OCI-M1 (cell line): ENCODE measurements around the gene SURF4.

Source experiments
- DNase-seq: peaks from one replicate; lab custom pipeline; 2025; lab: John Stamatoyannopoulos, UW

SURF4 gene

DNA sequence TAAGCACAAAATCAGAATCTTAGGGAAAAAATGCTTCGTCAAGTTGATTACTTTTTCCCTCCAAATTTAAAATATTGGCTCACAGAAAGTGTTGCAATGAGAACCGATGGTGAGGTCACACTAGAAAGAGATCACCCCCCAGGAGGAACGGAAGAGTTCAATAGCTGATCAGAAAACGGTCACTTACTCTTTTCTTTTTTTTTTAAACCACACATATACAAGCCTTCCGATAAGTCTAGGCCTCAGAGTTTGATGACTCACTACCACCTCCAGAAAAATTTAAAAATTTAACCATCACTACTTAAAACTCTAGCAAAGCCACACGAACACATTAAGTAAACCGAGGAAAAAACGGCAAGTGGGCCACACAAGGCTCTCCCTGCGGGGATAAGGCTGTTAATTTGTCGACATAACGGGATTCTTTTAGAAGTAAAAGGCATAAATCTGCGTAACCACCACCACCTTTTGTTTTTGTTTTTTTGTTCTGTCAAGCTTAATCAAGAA lies 1.2 kb downstream of the SURF4 start:
- peak; percentile 66 for DNase-seq

DNA sequence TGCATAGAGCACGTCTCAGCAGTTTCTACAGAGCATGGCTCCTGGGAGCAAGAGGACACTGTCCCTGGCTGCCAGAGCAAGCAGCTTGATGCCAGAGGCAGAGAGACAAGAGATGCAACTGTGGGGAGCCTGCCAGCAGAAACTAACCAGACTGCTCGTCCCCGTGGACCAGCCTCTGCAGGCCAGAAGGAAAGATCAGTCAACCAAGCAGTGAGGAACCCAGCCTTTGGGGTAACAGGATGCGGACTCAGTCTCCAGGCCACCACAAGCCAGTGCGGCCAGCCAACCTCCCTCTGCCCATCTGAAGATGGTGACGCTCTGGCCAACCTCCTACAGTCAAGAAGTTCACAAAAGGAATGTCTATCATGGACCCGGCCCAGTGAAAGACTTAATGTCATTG lies 3.7 kb downstream of the SURF4 start:
- no peak for DNase-seq

DNA sequence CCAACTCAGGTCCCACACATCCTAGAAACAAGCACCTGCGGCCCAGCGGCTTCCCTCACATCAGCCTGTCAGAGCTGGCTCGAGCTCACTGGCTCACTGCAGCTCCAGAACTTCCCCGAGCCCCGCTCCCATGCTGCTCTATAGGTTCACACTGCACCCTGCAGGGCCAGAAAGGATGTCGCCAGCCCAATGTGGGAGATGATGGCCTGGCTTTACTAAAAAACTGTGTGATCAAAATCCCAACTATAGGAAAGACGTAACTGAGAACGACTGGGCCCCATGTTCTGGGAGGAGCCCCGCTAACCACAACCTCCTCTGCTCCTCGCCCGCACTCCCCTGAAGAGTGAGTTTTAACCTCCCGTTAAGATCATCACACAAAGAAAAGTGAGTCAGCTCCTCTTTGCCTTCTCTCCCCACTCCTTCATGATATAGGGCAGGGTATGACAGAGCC lies 4.6 kb downstream of the SURF4 start:
- DNase-seq, result no peak

DNA sequence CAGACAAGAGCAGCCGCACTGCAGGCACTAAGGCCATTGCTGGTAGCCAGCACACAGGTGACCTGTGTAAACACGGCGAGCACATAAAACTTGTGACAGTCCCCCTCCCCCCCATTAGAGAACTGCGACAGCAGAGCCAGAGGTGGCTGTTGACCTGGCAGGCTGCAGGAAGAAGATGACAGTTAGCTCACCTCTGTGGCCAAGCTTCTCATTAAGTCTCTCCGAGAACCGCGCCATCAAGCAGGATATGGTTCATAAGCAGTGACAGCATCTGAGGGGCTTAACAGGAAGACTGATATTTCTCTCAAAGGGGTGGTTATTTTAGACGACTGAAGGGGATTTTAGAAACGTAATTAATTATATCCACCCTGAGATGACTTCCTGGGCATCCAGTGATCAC lies 5.2 kb downstream of the SURF4 start:
- no peak for DNase-seq

DNA sequence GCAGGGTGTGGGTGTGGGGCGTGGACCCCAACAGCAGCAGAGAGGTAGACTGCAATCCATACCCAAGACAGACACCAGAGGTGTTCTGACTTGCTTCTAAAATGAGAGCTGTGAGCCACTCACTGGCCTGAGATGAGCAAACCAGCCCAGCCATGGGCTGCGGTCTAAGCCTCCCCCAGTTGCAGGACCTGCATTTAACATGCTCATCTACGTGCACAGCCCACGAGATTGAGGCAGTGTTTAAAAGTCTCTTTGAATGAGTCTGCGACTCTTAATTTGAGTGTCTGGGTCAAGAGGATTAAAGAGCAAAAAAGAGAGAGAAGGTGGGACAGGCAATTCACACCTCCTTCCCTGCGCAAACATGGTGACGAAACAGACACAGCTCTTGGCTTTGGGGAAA lies 5.9 kb downstream of the SURF4 start:
- DNase-seq, result no peak

DNA sequence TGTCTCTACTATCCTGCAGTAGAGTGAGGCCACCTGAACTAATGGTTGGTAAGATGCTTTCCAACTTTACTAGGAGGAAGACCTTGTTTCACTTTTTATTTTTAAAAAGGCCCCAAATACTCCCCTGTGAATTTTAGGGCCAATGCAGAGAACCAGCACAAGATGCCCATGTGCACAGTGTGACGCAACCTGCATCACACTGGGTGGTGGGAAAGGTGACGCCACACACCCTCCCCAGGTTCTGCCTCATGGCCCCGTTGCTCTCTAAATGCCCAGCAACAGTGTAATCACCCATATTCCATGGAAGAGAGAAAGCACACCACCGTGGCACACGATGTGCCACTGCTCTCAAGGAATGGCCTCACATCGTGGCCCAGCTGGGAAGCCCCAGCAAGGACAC lies 6.4 kb downstream of the SURF4 start:
- no peak for DNase-seq

DNA sequence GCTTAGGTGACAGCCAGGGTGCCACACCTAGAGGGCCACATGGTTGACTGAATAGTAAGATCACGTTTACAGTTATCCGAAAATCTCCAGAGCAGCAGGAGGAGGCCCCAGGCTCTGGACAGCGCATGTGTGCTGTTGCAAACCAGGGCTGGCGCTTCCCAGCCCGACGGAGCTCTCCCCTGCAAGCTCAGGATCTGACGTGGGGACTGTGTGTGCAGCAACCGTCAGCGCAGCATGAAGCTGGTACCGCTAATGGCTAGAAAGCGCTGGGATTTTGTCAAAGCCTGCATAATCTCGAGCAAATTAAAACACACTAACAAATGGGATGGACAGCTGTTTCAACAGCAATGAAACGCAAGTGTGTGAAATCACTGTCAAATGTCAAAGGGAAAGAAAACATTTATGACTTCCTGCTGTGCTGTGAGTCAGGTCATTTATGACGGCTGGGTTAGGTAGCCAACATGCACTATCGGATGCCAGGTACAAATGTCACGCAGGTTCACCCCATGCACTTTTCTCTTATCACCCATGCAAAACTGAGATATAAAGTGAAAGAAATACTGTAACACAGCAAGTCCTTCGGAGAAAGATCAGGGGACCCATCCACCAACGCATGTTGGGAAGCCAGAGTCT lies 7.5 kb downstream of the SURF4 start:
- no peak for DNase-seq

DNA sequence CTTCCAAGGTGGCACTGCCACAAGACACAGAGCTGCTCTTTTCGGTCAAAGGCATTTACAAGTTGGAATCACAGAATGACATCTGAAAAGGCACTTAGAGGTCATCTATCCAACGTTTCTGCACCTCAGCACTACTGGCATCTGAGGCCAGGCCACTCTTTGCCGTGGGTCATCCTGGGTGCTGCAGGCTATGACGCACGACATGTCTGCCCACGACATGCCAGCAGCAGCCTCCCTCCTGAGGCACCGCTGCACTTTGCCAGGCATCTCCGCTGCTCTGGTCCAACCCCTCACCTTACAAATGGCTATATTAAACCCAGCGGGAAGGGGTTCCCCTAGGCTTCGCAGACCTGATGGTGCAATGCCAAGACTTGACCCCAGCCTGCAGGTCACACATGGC lies 8.1 kb downstream of the SURF4 start:
- DNase-seq, result no peak

DNA sequence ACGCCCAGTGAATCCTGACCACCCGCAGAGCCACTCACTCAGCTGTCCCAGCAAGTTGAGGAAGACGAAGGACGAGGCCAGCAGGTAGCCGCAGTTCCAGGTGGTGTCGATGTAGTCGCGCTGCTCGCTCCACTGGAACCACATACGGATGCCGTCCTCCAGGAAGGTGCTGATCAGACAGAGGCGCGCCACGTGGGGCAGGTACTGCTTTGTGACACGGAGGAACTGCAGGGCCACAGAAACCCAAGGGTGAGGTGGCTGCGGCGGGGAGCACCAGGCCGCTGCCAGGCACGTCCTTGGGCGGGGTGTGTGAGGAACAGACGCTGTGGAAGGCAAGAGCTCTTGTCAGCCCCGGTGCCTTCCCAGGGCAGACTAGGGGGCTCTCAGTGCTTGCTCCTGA lies 8.6 kb downstream of the SURF4 start:
- DNase-seq, result no peak

DNA sequence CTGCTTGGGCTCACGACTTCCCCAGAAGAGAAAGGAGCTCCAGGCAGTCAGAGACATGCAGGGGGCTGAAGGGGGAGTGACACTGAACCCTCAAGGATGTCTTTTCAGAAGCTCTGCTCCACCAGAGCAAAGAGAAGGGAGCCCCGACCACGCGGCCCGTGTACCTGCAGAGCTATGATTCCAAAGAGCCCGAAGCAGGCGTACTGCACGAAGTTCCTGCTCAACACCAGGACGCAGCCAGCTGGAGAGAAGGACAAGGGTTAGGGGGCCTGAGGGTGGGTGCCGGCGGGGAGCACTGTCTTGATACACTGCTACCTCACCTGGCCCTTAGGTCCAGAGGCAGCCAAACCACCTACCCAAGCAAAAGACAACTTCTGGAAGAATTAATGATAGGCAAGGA lies 9.4 kb downstream of the SURF4 start:
- DNase-seq, result no peak

DNA sequence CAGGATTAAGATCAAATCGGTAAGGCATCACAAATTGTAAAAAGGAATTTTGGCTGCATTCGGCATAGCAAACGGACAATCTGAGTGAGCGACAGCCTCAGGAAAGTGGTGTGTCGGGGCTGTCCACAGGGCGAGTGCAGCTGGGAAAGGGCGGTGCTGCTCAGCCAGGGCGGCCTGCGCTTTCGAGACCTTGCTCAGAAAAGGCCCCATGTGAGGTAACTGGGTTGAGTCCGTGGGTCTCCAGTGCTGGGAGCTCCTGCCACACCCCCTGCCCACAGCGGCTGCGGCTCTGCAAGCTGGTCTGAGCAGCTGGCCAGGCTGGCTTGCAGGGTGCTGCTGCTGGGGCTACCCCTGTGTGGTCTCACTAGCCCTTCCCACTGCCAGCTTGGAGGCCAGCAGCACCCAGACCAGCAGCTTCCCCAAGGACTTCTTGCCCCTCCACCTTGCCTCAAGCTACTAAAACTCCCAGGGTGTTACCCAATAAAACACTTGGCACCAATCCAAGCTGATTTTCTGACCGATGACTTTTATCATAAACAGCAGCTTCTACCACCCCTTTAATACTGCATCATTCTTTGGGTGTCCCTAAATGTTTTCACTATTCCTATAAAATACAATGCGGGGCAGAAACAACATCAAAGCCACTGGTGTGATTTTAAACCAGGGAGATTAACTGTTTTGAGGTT lies 13.4 kb downstream of the SURF4 start:
- no peak for DNase-seq

DNA sequence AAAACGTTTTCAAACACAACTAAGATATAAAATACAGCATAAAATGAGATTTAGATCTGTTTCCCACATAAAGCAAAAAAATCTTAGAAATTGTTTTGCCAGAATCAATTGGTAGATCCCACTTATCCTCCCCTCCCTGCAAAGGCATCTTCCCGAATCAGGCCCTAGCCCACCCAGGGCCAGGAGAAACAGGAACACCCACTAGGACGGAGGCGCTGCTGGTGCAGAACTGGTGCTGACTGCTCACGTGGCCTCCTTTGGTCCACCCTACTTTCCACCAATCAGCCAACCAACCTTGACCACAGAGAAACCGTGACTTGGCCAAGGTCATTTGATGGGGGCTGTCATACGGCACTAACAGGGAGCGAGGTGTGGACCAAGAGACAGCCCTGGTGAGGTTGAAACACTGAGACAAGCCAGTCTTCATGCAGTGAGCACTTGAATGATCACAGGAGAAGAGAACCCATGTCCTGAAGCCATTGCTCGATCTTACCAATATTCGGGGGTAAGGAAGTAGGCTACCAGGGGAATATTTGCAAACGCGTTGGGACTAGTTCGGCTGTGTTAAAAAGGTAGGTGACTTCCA lies 14.3 kb downstream of the SURF4 start:
- no peak for DNase-seq

DNA sequence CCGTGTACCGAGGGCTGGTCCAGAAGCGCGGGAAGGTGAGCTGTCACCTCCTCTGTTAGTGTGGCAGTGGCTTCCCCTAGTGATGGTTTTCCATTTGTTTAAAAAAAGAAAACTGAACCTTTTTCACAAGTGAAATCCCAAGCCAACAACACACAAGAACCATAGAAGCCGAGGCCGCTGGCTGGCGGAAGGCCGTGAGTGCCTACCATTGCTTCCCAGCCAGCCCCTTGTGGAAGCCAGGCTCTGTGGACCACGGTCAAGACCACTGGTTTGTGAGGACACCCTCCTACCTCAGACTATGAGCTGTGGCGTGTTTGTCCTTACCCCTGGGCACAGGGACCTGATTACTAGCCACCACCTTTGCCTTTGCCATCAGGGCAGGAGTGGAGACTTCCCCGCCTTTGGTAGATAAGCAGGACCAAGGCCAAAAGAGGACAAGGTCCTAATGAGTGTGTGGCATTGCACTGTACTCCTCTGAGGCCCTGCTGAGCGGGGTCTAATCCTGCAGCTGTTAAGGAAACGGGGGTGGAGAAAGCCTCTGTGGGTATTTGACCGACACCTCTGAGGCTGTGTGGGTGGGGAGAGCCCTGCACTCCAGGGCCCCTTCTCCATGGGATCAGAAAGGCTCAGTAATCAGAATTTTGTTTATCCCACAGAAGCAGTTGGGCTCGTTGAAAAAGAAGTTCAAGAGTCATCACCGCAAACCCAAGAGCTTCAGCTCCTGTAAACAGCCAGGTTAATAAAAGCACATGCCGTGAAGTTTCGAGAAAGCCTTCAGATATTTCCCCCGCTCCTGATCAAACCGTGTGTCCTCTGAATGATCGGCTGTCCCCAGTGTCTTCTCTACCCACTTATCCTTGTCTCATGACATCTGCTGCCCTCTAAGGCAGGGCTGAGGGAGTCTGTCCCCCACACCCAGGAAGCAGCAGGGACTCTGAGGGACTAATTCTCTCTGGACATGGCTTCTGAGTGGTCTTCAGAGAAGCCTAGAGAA lies 15.2 kb downstream of the SURF4 start:
- DNase-seq, result no peak

DNA sequence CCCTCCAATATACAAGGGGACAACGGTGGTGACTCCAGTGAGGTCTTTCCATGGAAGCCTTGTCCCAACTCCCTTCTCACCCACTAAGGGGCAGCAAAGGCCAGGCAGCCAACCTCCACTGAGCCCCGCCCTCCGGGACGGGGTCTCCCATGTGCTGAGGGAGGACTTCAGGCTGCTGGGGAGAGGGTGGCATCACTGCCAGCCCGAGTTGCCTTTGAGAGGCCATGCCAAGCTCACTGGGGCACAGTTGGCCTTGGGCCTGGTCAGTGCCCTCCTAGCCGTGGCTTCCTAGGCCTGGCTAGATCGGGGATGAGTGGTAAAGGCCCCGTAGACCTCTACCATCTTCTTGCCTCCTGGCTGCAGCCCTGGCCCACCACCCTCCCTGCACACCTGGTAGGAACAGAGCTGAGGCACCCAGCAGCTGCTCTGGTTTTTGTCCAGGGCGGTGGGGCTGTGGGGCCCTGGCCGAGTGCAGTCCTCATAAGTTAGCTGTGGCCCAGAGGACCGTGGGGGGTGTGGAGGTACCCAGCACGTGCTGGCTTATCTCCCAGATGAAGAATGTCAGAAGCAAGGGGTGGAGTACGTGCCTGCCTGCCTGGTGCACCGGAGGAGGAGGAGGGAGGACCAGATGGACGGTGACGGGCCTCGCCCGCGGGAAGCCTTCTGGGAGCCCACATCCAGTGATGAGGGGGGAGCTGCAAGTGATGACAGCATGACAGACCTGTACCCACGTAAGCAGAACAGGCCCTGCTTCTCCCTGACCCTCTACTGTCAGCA lies 16.3 kb downstream of the SURF4 start:
- DNase-seq, result peak; percentile 25

DNA sequence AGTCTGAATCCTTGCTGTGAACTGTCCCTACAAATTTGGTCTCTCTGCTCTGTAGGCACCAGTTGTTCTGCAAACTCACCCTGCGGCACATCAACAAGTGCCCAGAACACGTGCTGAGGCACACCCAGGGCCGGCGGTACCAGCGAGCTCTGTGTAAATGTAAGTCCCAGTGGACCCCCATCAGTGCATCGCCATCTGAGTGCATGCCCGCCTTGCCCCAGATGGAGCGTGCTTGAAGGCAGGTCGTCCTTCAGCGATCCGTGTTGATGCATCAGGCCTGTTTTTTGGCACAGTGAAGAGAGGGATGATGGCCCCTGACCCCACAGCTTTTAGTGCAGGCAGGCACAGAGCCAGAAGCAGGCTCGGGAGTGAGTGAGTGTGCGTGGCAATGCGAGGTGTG lies 18.2 kb downstream of the SURF4 start:
- no peak for DNase-seq

DNA sequence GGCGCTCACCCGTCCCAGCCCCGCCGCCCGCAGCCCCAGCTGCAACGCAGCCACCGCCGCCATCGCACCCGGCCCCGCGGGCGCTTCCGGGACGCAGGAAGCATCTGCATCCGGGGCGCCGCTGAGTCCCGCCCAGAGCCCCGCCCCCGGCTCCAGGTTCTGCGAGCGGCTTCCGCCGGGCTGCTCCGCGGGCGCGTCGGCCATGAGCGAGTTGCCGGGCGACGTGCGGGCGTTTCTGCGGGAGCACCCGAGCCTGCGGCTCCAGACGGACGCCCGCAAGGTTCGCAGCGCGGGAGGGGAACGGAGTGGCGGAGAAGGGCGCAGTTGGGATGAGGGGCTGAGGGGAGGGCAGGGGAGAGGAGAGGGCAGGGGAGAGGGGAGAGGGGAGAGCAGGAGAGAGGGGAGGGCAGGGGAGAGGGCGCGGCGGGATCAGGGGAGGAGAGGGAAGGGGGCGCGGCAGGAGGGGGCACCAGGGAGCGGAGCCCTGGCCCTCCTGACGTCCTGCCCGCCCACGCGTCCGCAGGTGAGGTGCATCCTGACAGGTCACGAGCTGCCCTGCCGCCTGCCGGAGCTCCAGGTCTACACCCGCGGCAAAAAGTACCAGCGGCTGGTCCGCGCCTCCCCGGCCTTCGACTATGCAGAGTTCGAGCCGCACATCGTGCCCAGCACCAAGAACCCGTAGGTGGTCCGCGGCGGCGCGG lies 19.3 kb downstream of the SURF4 start, which contains the start of the genes SURF1 and SURF2:
SURF1 (minus strand) TSS at position 97 of the 701 bp plus-strand sequence; CDS start at position 63, 34 bp downstream.
SURF2 (plus strand) TSS at position 160 of the 701 bp plus-strand sequence; CDS start at position 203, 43 bp downstream.
- peak; percentile 89 for DNase-seq

DNA sequence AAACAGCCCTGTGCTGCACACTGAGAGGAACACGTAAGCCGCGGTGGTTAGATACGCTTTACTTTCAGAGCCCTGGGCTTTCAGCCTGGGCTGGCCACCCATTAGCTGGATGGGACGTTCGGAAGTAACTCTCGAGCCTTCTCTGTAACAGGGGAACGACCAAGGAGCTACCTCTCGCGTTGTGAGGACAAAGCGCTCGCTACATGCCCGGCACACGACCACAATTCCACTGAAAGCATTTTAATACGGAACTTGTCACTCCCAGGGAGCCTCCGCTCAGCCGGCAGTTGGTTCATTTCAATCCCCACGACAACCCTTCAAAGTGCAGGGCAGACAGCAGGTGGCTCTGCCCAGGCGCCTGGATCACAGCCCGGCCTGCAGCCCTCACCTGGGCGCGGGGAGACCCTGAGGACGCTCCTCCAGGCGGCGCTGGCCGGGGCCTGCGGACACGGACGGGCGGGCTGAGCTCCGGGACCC lies 19.9 kb downstream of the SURF4 start:
- DNase-seq, result peak; percentile 43

DNA sequence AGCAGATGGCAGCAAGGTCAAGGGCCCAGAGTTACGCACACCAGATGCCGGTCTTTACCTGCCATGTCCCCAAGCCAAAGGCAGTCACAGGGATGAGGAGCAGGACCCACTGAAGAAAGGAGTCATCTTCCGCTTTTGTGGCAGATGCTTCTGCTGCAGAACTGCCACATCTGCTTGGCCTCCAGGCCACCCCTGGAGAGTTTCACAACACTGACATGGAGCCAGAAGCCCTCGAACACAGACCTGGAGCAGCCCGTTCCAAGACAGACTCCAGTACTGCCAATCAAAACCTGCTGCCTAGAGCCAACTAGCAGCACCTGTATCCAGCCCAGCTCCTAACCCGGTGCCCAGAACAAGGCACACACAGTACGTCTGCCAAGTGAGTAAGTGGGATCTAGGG lies 21.1 kb downstream of the SURF4 start:
- no peak for DNase-seq

DNA sequence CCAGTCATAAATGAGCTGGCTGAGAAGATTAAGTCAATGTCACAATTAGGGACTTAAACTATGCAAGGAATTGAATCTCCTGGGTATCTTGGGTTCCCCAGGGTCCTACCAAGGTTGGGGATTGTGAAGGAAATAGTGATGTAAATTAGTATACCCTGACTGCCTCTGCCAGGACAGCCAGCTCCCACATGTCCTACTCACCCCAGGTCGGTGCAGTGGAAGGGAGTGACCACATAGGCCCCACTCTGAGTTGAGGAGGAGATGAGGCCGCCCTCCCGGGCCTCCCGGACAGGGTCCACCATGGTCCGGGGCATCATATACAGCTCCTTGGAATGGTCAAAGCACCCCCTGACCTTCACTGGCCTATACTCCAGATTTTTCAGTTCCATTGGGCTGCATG lies 22.3 kb downstream of the SURF4 start:
- DNase-seq, result no peak

DNA sequence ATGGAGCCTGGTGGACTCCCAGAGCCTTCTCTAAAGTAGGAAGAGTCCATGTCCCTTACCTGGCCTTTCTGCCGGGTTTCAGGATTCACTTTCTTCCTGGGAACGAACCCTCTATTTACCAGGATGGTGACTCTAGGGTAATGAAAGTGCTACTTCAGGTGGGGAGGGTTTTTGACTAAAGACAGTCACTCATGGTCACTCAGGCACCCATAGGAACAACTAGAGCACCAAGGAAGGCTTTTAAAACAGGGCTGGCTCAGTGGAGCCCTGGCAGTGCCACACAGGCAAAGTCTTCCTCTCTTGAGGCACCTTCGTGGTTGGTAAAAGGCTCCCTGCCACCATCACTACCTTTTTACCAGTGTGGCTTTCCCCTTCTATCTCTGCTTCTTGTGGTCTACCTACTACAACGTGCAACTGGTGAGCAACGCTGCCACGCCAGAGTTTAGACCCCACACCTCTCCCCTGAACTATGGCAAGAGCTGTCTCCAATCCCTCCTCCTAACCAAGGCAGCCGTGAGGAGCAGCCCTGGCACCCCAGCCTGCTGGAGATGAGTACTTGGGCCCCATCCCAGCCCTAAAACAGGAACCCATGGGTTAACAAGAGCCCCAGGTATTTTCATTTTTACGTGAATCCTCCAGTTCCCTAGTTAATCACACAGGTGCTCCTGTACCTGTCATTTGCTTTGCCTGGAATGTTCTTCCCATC lies 23.1 kb downstream of the SURF4 start:
- no peak for DNase-seq
